PC-9 (cell line): ENCODE results near the gene SSR3. TPM values are rescaled to one million over a fixed set of nuclear protein-coding genes. Genes with fewer than 3 reads are reported as not detected.

Experiments used
- BruUV-seq: library from RNA; stranded (reverse); fragments of 400-500 nt; replicated peaks from 2 replicates; lab custom pipeline; 2021; lab: Mats Ljungman, UMichigan
- CTCF ChIA-PET: fragments of 300-600 bp; sonication (Branson Sonifier 250); formaldehyde crosslinking; loops from one replicate; lab custom pipeline; 2022; ENCODE audit warnings: antibody characterized with exemption; lab: Charles Lee
- POLR2A ChIA-PET: fragments of 300-600 bp; sonication (Branson Sonifier 250); formaldehyde crosslinking; loops from one replicate; lab custom pipeline; 2022; ENCODE audit warnings: antibody characterized with exemption; ENCODE audit not compliant: unreplicated experiment; lab: Charles Lee
- DNase-seq, 2 experiments: peaks; one replicate each; pipeline versions ENCODE4 v3.0.0 to v3.0.0-alpha.2; 2015 to 2022; ENCODE audit warnings: mixed read lengths in 1 of 2
- H2AFZ ChIP-seq: fragments of 200-600 bp; sonication (generic); 2 replicates; pipeline ENCODE4 v1.8.1; 2017; ENCODE audit warnings: antibody characterized with exemption
- H3F3A ChIP-seq: fragments of 200-600 bp; sonication (generic); 2 replicates; pipeline ENCODE4 v1.8.1; 2017; ENCODE audit warnings: antibody characterized with exemption, mild to moderate bottlenecking, low read depth; ENCODE audit not compliant: insufficient read depth
- H3K27ac ChIP-seq: fragments of 200-600 bp; sonication (generic); 2 replicates; pipeline ENCODE4 v1.6.1; 2016; ENCODE audit warnings: mixed run types
- H3K27me3 ChIP-seq: fragments of 200-600 bp; sonication (generic); 2 replicates; pipeline ENCODE4 v1.6.1; 2016; ENCODE audit warnings: low read depth, mixed run types; ENCODE audit not compliant: insufficient read depth
- H3K36me3 ChIP-seq: fragments of 200-600 bp; sonication (generic); 2 replicates; pipeline ENCODE4 v1.6.1; 2016; ENCODE audit warnings: low read depth, mixed run types
- H3K4me1 ChIP-seq: fragments of 200-600 bp; sonication (generic); replicated peaks from 2 replicates; pipeline ENCODE4 v1.6.1; 2016; ENCODE audit warnings: mixed run types; ENCODE audit not compliant: insufficient read depth
- H3K4me2 ChIP-seq: fragments of 200-600 bp; sonication (generic); 2 replicates; pipeline ENCODE4 v1.6.1; 2017; ENCODE audit warnings: mixed run types
- H3K4me3 ChIP-seq: fragments of 200-600 bp; sonication (generic); 2 replicates; pipeline ENCODE4 v1.6.1; 2016; ENCODE audit warnings: mixed run types
- H3K79me2 ChIP-seq: fragments of 200-600 bp; sonication (generic); 2 replicates; pipeline ENCODE4 v1.6.1; 2017; ENCODE audit warnings: low read depth, mixed run types
- H3K9me2 ChIP-seq: fragments of 200-600 bp; sonication (generic); 2 replicates; pipeline ENCODE4 v1.8.1; 2017; ENCODE audit warnings: mild to moderate bottlenecking; ENCODE audit not compliant: insufficient read depth
- H3K9me3 ChIP-seq: fragments of 200-600 bp; sonication (generic); 2 replicates; pipeline ENCODE4 v1.8.1; 2016; ENCODE audit warnings: low read depth; ENCODE audit not compliant: insufficient read depth
- H4K20me1 ChIP-seq: fragments of 200-600 bp; sonication (generic); 2 replicates; pipeline ENCODE4 v1.8.1; 2017; ENCODE audit not compliant: insufficient read depth
- EZH2 ChIP-seq: fragments of 200-600 bp; sonication (generic); IDR thresholded peaks from 2 replicates; pipeline ENCODE4 v1.8.0; 2017; ENCODE audit warnings: antibody characterized with exemption, low read depth
- intact Hi-C: fragments of 100-400 bp; cut with micrococcal nuclease; formaldehyde crosslinking; loops from one replicate; pipeline ENCODE4 v1.10.0; 2022; ENCODE audit not compliant: unreplicated experiment
- total RNA-seq: library from RNA; stranded (reverse); gene quantifications from 2 replicates; pipeline ENCODE4 v1.2.3, GENCODE V29; 2021
- TF ChIP-seq, protein P1 (sequence below): fragments of 200-600 bp; sonication (generic); conservative IDR thresholded peaks from 2 replicates; pipeline ENCODE4 v1.6.1; 2017; ENCODE audit warnings: mixed run types, antibody characterized with exemption, mild to moderate bottlenecking, moderate library complexity

The SSR3 gene
- total RNA-seq, 1 experiment from 2014 or later = 152 TPM

- no peaks in the 10 kb centered on the region for H3K27me3 ChIP-seq
- no peaks in the 10 kb centered on the region for H4K20me1 ChIP-seq
- no peaks in the 10 kb centered on the region; the same call in 1 of the 2 replicates for H3K9me2 ChIP-seq
- no peaks in the 10 kb centered on the region; the same call in 1 of the 2 replicates for H3K9me3 ChIP-seq
- H3K27ac ChIP-seq = no peak overlapping the region
- H3K36me3 ChIP-seq = no peaks in the 10 kb centered on the region
- ChIA-PET CTCF (no interaction called here), POLR2A (no interaction called here)
- H3F3A ChIP-seq = no peaks in the 10 kb centered on the region
- TF ChIP-seq, protein P1, sequence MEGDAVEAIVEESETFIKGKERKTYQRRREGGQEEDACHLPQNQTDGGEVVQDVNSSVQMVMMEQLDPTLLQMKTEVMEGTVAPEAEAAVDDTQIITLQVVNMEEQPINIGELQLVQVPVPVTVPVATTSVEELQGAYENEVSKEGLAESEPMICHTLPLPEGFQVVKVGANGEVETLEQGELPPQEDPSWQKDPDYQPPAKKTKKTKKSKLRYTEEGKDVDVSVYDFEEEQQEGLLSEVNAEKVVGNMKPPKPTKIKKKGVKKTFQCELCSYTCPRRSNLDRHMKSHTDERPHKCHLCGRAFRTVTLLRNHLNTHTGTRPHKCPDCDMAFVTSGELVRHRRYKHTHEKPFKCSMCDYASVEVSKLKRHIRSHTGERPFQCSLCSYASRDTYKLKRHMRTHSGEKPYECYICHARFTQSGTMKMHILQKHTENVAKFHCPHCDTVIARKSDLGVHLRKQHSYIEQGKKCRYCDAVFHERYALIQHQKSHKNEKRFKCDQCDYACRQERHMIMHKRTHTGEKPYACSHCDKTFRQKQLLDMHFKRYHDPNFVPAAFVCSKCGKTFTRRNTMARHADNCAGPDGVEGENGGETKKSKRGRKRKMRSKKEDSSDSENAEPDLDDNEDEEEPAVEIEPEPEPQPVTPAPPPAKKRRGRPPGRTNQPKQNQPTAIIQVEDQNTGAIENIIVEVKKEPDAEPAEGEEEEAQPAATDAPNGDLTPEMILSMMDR = no peak
- no peak for TF ChIP-seq EZH2
- no peaks in the 10 kb centered on the region for H3K79me2 ChIP-seq
- no TSS peak for BruUV-seq
- H3K4me2 ChIP-seq = no peak overlapping the region
- no peaks in the 10 kb centered on the region for H3K4me1 ChIP-seq
- no peak for DNase-seq
- intact Hi-C loops = no loop called here
- H3K4me3 ChIP-seq = no peak overlapping the region
- no peak overlapping the region for H2AFZ ChIP-seq
These were observed 57.6 kb downstream of the SSR3 start for GRCh38 chr3:156497326-156497725.

- Histone ChIP-seq H3F3A (no peaks in the 10 kb centered on the region), H3K9me2 (peaks cover under 1% of the 10 kb centered on the region; the same call in 1 of the 2 replicates), H2AFZ (no peak overlapping the region), H3K27me3 (no peaks in the 10 kb centered on the region), H3K9me3 (no peaks in the 10 kb centered on the region; the same call in 1 of the 2 replicates), H4K20me1 (no peaks in the 10 kb centered on the region), H3K4me3 (no peak overlapping the region), H3K79me2 (no peaks in the 10 kb centered on the region), H3K4me1 (no peaks in the 10 kb centered on the region), H3K27ac (no peak overlapping the region), H3K4me2 (no peak overlapping the region), H3K36me3 (no peaks in the 10 kb centered on the region)
- no TSS peak for BruUV-seq
- ChIA-PET CTCF (no interaction called here), POLR2A (no interaction called here)
- no peak for DNase-seq
- intact Hi-C loops = no loop called here
- no peak for TF ChIP-seq EZH2
These were observed 59.1 kb downstream of the SSR3 start for GRCh38 chr3:156495816-156496215.

- H3K27me3 ChIP-seq = no peaks in the 10 kb centered on the region
- H3K4me2 ChIP-seq = no peak overlapping the region
- CTCF ChIA-PET = no interaction called here
- H3K4me1 ChIP-seq = no peaks in the 10 kb centered on the region
- intact Hi-C loops = no loop called here
- no TSS peak for BruUV-seq
- H2AFZ ChIP-seq = no peak overlapping the region
- no peaks in the 10 kb centered on the region for H3F3A ChIP-seq
- POLR2A ChIA-PET = no interaction called here
- peaks cover 8% of the 10 kb centered on the region for H3K9me2 ChIP-seq
- H3K4me3 ChIP-seq = no peak overlapping the region
- no peak for TF ChIP-seq EZH2
- TF ChIP-seq, protein P1 = no peak
- DNase-seq = no peak
- no peaks in the 10 kb centered on the region; the same call in 1 of the 2 replicates for H3K9me3 ChIP-seq
- H4K20me1 ChIP-seq = no peaks in the 10 kb centered on the region
- H3K79me2 ChIP-seq = no peaks in the 10 kb centered on the region
- no peak overlapping the region for H3K27ac ChIP-seq
- H3K36me3 ChIP-seq = no peaks in the 10 kb centered on the region
These were observed 61.0 kb downstream of the SSR3 start for GRCh38 chr3:156493887-156494286.

DNA sequence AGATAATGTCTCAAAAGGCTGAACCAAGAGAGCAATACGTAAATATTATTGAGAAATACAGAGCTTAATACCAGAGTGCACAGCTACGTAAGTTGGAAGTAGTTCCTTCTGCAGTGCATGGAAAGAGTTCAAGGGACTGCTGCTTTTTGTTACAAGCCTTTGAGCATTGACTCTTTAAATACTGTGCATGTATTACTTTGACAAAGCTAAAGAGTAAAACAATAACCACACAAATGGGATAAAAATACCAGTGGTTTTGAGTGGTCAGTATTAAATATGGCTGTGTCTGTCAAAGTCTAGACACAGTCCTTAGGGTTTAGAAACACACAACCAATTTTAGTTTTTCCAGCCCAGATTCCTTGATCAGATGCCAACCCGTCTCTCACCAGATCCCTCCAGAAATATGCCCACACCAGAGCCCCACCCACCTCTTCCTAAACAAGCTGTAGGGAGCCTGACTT, 62.1 kb downstream of the SSR3 start:
- CTCF ChIA-PET = no interaction called here

More for the DNA sequence above, 62.1 kb downstream of the SSR3 start:
- TF ChIP-seq EZH2 = no peak
- TF ChIP-seq, protein P1 = no peak
- no TSS peak for BruUV-seq
- POLR2A ChIA-PET = no interaction called here
- H3K27ac ChIP-seq = no peak overlapping the region
- intact Hi-C loops = no loop called here
- no peaks in the 10 kb centered on the region for H3K4me1 ChIP-seq
- no peak for DNase-seq
- no peaks in the 10 kb centered on the region for H3K79me2 ChIP-seq
- no peaks in the 10 kb centered on the region; the same call in 1 of the 2 replicates for H3K9me3 ChIP-seq
- H3K27me3 ChIP-seq = no peaks in the 10 kb centered on the region
- H3K4me3 ChIP-seq = no peak overlapping the region
- no peaks in the 10 kb centered on the region for H3K36me3 ChIP-seq
- no peaks in the 10 kb centered on the region for H3F3A ChIP-seq
- H3K4me2 ChIP-seq = no peak overlapping the region
- H4K20me1 ChIP-seq = no peaks in the 10 kb centered on the region
- no peak overlapping the region for H2AFZ ChIP-seq
- peaks cover 8% of the 10 kb centered on the region for H3K9me2 ChIP-seq
